A549 (cell line): ENCODE results near the gene RALGAPA1.
"Not testable (repeated sequence)": the region's sequence is repeated elsewhere in the genome, so short reads cannot be mapped to it uniquely, and the experiment has no call there.

Experiments
- JUNB ChIP-seq: fragments of >200 bp; sonication (Bioruptor Twin); formaldehyde crosslinking; IDR thresholded peaks from 2 replicates; pipeline ENCODE4 v1.6.1; 2016
- POLR2A ChIP-seq: IDR thresholded peaks from 2 replicates; pipeline ENCODE4 v1.6.1; 2012; ENCODE audit warnings: mild to moderate bottlenecking, low read length
- ZFP36 ChIP-seq: fragments of 450-650 bp; IDR thresholded peaks from 2 replicates; pipeline ENCODE4 v1.6.1; 2014; ENCODE audit warnings: borderline replicate concordance; ENCODE audit not compliant: partially characterized antibody
- TF ChIP-seq, protein P1 (sequence below): fragments of >200 bp; sonication (Bioruptor Twin); formaldehyde crosslinking; IDR thresholded peaks from 3 replicates; pipeline ENCODE4 v1.5.1; 2016

DNA sequence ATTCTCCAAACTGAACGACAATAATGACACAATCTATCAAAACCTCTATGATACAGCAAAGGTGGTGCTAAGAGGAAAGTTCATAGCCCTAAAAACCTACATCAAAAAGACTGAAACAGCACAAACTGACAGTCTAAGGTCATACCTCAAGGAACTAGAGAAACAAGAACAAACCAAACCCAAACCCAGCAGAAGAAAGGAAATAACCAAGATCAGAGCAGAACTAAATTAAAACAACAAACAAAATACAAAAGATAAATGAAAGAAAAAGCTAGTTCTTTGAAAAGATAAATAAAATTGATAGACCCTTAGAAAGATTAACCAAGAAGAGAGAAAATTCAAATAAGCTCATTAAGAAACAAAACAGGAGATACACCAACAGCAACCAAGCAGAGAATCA, 75.6 kb downstream of the RALGAPA1 start:
- TF ChIP-seq, protein P1, sequence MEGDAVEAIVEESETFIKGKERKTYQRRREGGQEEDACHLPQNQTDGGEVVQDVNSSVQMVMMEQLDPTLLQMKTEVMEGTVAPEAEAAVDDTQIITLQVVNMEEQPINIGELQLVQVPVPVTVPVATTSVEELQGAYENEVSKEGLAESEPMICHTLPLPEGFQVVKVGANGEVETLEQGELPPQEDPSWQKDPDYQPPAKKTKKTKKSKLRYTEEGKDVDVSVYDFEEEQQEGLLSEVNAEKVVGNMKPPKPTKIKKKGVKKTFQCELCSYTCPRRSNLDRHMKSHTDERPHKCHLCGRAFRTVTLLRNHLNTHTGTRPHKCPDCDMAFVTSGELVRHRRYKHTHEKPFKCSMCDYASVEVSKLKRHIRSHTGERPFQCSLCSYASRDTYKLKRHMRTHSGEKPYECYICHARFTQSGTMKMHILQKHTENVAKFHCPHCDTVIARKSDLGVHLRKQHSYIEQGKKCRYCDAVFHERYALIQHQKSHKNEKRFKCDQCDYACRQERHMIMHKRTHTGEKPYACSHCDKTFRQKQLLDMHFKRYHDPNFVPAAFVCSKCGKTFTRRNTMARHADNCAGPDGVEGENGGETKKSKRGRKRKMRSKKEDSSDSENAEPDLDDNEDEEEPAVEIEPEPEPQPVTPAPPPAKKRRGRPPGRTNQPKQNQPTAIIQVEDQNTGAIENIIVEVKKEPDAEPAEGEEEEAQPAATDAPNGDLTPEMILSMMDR: not testable (repeated sequence)
- TF ChIP-seq POLR2A, ZFP36, JUNB: not testable (repeated sequence)
